ENCODE measurements around the gene SAA1.
"Not testable (repeated sequence)": the region's sequence is repeated elsewhere in the genome, so short reads cannot be mapped to it uniquely, and the experiment has no call there.

SAA1 gene

GRCh38 chr11:18265949-18266348 lies at the start of gene SAA1:
SAA1 (plus strand) TSS chr11:18266264; CDS start chr11:18266888, 624 bp downstream.
- in situ Hi-C loops (cut with HindIII; ENCODE audit: low sequenced_read_pairs), result no loop called here

- in situ Hi-C loops (cut with HindIII; ENCODE audit: low sequenced_read_pairs), result no loop called here
These were observed 44.7 kb upstream of the SAA1 start for GRCh38 chr11:18221274-18221876.

- in situ Hi-C loops (cut with HindIII; ENCODE audit: low sequenced_read_pairs), result no loop called here
These were observed 43.1 kb upstream of the SAA1 start for GRCh38 chr11:18222814-18223421.

- in situ Hi-C loops (cut with HindIII; ENCODE audit: low sequenced_read_pairs), result no loop called here
These were observed 42.3 kb upstream of the SAA1 start for GRCh38 chr11:18223591-18224387.

GRCh38 chr11:18225913-18226312 lies 40.2 kb upstream of the SAA1 start:
- in situ Hi-C loops (cut with HindIII; ENCODE audit: low sequenced_read_pairs), result no loop called here

GRCh38 chr11:18229501-18229900 lies 36.6 kb upstream of the SAA1 start:
- in situ Hi-C loops (cut with HindIII; ENCODE audit: low sequenced_read_pairs), result no loop called here

GRCh38 chr11:18230859-18231258 lies 35.2 kb upstream of the SAA1 start:
- in situ Hi-C loops (cut with HindIII; ENCODE audit: low sequenced_read_pairs), result no loop called here

- in situ Hi-C loops (cut with HindIII; ENCODE audit: low sequenced_read_pairs), result no loop called here
These were observed 32.2 kb upstream of the SAA1 start for GRCh38 chr11:18233912-18234311.

- in situ Hi-C loops (cut with HindIII; ENCODE audit: low sequenced_read_pairs), result no loop called here
These were observed 30.4 kb upstream of the SAA1 start for GRCh38 chr11:18235394-18236334.

GRCh38 chr11:18236664-18237356 lies 29.3 kb upstream of the SAA1 start, which contains the start of gene SAA4:
SAA4 (minus strand) TSS chr11:18236802; CDS start chr11:18235926, 876 bp downstream.
- in situ Hi-C loops (cut with HindIII; ENCODE audit: low sequenced_read_pairs), result no loop called here

- in situ Hi-C loops (cut with HindIII; ENCODE audit: low sequenced_read_pairs), result no loop called here
These were observed 26.4 kb upstream of the SAA1 start for GRCh38 chr11:18239655-18240054.

GRCh38 chr11:18243783-18244362 lies 22.2 kb upstream of the SAA1 start:
- in situ Hi-C loops (cut with HindIII; ENCODE audit: low sequenced_read_pairs), result no loop called here

- in situ Hi-C loops (cut with HindIII; ENCODE audit: low sequenced_read_pairs), result no loop called here
These were observed 20.7 kb upstream of the SAA1 start for GRCh38 chr11:18245396-18245795.

GRCh38 chr11:18246379-18247190 lies 19.5 kb upstream of the SAA1 start:
- in situ Hi-C loops (cut with HindIII; ENCODE audit: low sequenced_read_pairs), result not testable (repeated sequence)

GRCh38 chr11:18247191-18247581 lies 18.9 kb upstream of the SAA1 start:
- in situ Hi-C loops (cut with HindIII; ENCODE audit: low sequenced_read_pairs), result not testable (repeated sequence)

GRCh38 chr11:18248561-18248960 lies 17.5 kb upstream of the SAA1 start, which contains the start of gene SAA2:
SAA2 (minus strand) TSS chr11:18248668; CDS start chr11:18248011, 657 bp downstream.
- in situ Hi-C loops (cut with HindIII; ENCODE audit: low sequenced_read_pairs), result no loop called here

- in situ Hi-C loops (cut with HindIII; ENCODE audit: low sequenced_read_pairs), result no loop called here
These were observed 12.8 kb upstream of the SAA1 start for GRCh38 chr11:18253233-18253632.

- in situ Hi-C loops (cut with HindIII; ENCODE audit: low sequenced_read_pairs), result no loop called here
These were observed 12.2 kb upstream of the SAA1 start for GRCh38 chr11:18253778-18254338.
